Adrenal gland (tissue), 5 donors: ENCODE results near the gene EIF3M.

Experiments used
- CTCF ChIP-seq, 6 experiments: fragments of 450-650 bp in 4 of 6; fragments of 200-600 bp in 2 of 6; sonication (generic) in 1 of 6; IDR thresholded peaks; 1 replicate in 5 of 6; 2 replicates in 1 of 6; pipeline versions ENCODE4 v1.5.1 to v1.8.0; 2016 to 2021; ENCODE audit warnings: antibody characterized with exemption in 6 of 6, mild to moderate bottlenecking in 2 of 6, moderate library complexity in 1 of 6
- POLR2A ChIP-seq, 2 donors: fragments of 450-650 bp; IDR thresholded peaks; one replicate each; pipeline ENCODE4 v1.6.1; 2017; ENCODE audit warnings: antibody characterized with exemption in 2 of 2, mild to moderate bottlenecking in 2 of 2, moderate library complexity in 1 of 2
- donor health status: DM: no; HTN: no; CAD: no.

- TF ChIP-seq CTCF (IDR thresholded peaks at IDR 0.05): no peak
- no peak for TF ChIP-seq POLR2A (IDR thresholded peaks at IDR 0.05)
Observed at GRCh38 chr11:32549611-32550187, 33.9 kb upstream of the EIF3M start.
